Measurements from ENCODE around the gene SDE2. TPM values are rescaled to one million over a fixed set of nuclear protein-coding genes. Genes with fewer than 3 reads are reported as not detected.

The SDE2 gene
- total and polyA plus RNA-seq, 2 donors (not counting 1 experiment from before 2014, with no cell fraction given), result 10.0 to 26.0 TPM

DNA sequence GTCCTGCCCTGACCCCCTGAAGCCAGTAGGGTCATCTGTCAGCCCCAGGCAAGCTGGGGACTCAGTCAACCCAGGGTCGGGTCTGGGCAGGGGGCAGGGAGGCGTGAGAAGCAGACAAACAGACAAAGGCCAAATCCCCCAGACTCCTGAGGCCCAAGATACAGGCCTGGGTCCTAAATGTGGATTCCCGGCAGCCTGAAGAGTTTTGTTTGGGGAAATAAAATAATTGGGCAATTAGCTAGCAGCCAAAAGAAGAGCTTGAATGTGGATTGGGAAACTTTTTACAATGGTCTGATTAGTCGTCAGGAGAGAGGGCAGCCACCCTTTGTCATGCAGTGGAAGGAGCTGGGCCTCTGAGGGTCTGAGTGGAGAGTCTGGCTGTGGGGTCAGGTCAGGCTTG lies 53.6 kb downstream of the SDE2 start:
- H3K4me2 ChIP-seq (replicated peaks; ENCODE audit: low read depth, low read length, poor library complexity, severe bottlenecking), result no peak overlapping the region
- ATAC-seq (ENCODE audit: low read depth), result no peak
- Mint-ChIP-seq H3K27me3 (peaks cover 24% of the 10 kb centered on the region), H3K27ac (no peak overlapping the region), H3K9me3 (ENCODE audit: insufficient read depth) (no peaks in the 10 kb centered on the region), H3K4me3 (no peak overlapping the region), H3K4me1 (peaks cover 11% of the 10 kb centered on the region)
- H3K4me3 ChIP-seq (ENCODE audit: control extremely low read depth in 1 of 5, extremely low read depth in 1 of 5, insufficient read depth in 1 of 5, low read depth in 2 of 5, low read length in 4 of 5), result no peak overlapping the region
- no peak overlapping the region for H3K27ac ChIP-seq (ENCODE audit: low read length in 2 of 2)
- peaks cover 8 to 11% of the 10 kb centered on the region in 2 donors for H3K4me1 ChIP-seq (ENCODE audit: control insufficient read depth in 2 of 2, insufficient read depth in 2 of 2, low read length in 2 of 2)
- POLR2A ChIA-PET, result interaction anchor here (0.6 kb wide), 1 partner anchor 519 kb away, joined by 4 read pairs; no protein-coding TSS in a partner anchor
- TF ChIP-seq, protein P1, sequence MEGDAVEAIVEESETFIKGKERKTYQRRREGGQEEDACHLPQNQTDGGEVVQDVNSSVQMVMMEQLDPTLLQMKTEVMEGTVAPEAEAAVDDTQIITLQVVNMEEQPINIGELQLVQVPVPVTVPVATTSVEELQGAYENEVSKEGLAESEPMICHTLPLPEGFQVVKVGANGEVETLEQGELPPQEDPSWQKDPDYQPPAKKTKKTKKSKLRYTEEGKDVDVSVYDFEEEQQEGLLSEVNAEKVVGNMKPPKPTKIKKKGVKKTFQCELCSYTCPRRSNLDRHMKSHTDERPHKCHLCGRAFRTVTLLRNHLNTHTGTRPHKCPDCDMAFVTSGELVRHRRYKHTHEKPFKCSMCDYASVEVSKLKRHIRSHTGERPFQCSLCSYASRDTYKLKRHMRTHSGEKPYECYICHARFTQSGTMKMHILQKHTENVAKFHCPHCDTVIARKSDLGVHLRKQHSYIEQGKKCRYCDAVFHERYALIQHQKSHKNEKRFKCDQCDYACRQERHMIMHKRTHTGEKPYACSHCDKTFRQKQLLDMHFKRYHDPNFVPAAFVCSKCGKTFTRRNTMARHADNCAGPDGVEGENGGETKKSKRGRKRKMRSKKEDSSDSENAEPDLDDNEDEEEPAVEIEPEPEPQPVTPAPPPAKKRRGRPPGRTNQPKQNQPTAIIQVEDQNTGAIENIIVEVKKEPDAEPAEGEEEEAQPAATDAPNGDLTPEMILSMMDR (IDR thresholded peaks at IDR 0.05), result no peak
- TF ChIP-seq EZH2 (IDR thresholded peaks at IDR 0.05; ENCODE audit: borderline replicate concordance, insufficient read depth, low read depth, low read length, poor library complexity, severe bottlenecking), result no peak
- 100% methylated on average over 3 of the region's 4 CpGs for WGBS (ENCODE audit: insufficient coverage)
- CTCF ChIA-PET, result interaction anchor here (0.7 to 1.4 kb wide), 6 partner anchors 27 to 472 kb away, joined by 3 to 4 read pairs (median 3); partner anchors contain the start of gene SRP9
- no peaks in the 10 kb centered on the region for H4K20me1 ChIP-seq (ENCODE audit: control insufficient read depth, insufficient read depth, low read length, poor library complexity, severe bottlenecking)
- no peak for DNase-seq
- no peak overlapping the region for H2AFZ ChIP-seq (ENCODE audit: insufficient read depth, low read depth, low read length, poor library complexity, severe bottlenecking)
- peaks cover 0 to 15% (median 0%) of the 10 kb centered on the region in 4 experiments for H3K27me3 ChIP-seq (replicated peaks in 1 of 4; ENCODE audit: control extremely low read depth in 1 of 4, control insufficient read depth in 3 of 4, insufficient read depth in 4 of 4, low read length in 3 of 4)
- no peaks in the 10 kb centered on the region for H3K79me2 ChIP-seq (ENCODE audit: control insufficient read depth, insufficient read depth, low read length)
- no peak overlapping the region for H3K9ac ChIP-seq (ENCODE audit: low read length)
- intact Hi-C loops (cut with micrococcal nuclease), result loop anchor here (1.0 kb wide), 1 partner anchor 48 kb away; no protein-coding TSS in a partner anchor
- H3K9me3 ChIP-seq (ENCODE audit: control extremely low read depth in 1 of 3, control insufficient read depth in 2 of 3, insufficient read depth in 1 of 3, low read length in 2 of 3), result no peaks in the 10 kb centered on the region
- H3K36me3 ChIP-seq (replicated peaks in 1 of 2; ENCODE audit: control extremely low read depth in 1 of 2, control insufficient read depth in 1 of 2, extremely low read depth in 1 of 2, insufficient read depth in 2 of 2, low read length in 1 of 2), result no peaks in the 10 kb centered on the region

DNA sequence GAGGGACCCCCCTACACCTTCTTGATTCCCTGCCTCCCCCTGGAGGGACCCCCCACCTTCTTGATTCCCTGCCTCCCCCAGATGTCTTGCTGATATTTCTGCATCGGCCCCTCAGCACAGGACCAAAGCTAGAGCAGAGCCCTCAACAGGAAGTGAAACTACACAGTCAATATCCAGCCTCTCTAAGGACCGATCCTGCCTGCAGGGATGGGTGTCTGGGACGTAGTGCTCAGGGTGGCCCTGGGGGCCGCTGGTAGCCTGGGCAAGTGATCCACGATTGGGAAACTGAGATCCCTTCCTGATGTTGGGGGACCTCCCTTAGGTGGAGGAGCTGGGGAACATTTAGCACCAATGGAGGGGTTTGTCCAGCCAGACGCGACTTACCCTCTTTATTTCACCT lies 54.2 kb downstream of the SDE2 start:
- Histone ChIP-seq H3K4me2 (replicated peaks; ENCODE audit: low read depth, low read length, poor library complexity, severe bottlenecking) (peak overlapping the region; percentile 53), H3K27me3 (replicated peaks in 1 of 4; ENCODE audit: control extremely low read depth in 1 of 4, control insufficient read depth in 3 of 4, insufficient read depth in 4 of 4, low read length in 3 of 4) (peaks cover 0 to 15% (median 0%) of the 10 kb centered on the region in 4 experiments), H3K79me2 (ENCODE audit: control insufficient read depth, insufficient read depth, low read length) (no peaks in the 10 kb centered on the region), H3K36me3 (replicated peaks in 1 of 2; ENCODE audit: control extremely low read depth in 1 of 2, control insufficient read depth in 1 of 2, extremely low read depth in 1 of 2, insufficient read depth in 2 of 2, low read length in 1 of 2) (no peaks in the 10 kb centered on the region), H2AFZ (ENCODE audit: insufficient read depth, low read depth, low read length, poor library complexity, severe bottlenecking) (no peak overlapping the region), H3K27ac (ENCODE audit: low read length in 2 of 2) (no peak overlapping the region), H3K9me3 (ENCODE audit: control extremely low read depth in 1 of 3, control insufficient read depth in 2 of 3, insufficient read depth in 1 of 3, low read length in 2 of 3) (no peaks in the 10 kb centered on the region), H3K4me3 (ENCODE audit: control extremely low read depth in 1 of 5, extremely low read depth in 1 of 5, insufficient read depth in 1 of 5, low read depth in 2 of 5, low read length in 4 of 5) (no peak overlapping the region), H3K9ac (ENCODE audit: low read length) (no peak overlapping the region), H4K20me1 (ENCODE audit: control insufficient read depth, insufficient read depth, low read length, poor library complexity, severe bottlenecking) (no peaks in the 10 kb centered on the region), H3K4me1 (ENCODE audit: control insufficient read depth in 2 of 2, insufficient read depth in 2 of 2, low read length in 2 of 2) (peaks cover 8 to 11% of the 10 kb centered on the region in 2 donors)
- ATAC-seq (ENCODE audit: low read depth), result peak; percentile 85
- peaks cover 21% of the 10 kb centered on the region for H3K27me3 Mint-ChIP-seq
- CTCF ChIA-PET, result interaction anchor here (0.7 to 1.4 kb wide), 8 partner anchors 18 to 472 kb away, joined by 3 to 4 read pairs (median 3); partner anchors contain the start of gene SRP9
- TF ChIP-seq, protein P1 (IDR thresholded peaks at IDR 0.05), result no peak
- no peak for TF ChIP-seq EZH2 (IDR thresholded peaks at IDR 0.05; ENCODE audit: borderline replicate concordance, insufficient read depth, low read depth, low read length, poor library complexity, severe bottlenecking)
- POLR2A ChIA-PET, result interaction anchor here (0.6 kb wide), 2 partner anchors 33 to 518 kb away, joined by 4 read pairs; no protein-coding TSS in a partner anchor
- WGBS (ENCODE audit: insufficient coverage), result 43% methylated on average over 6 of the region's 7 CpGs
- H3K9me3 Mint-ChIP-seq (ENCODE audit: insufficient read depth), result no peaks in the 10 kb centered on the region
- DNase-seq, result peak; percentile 75
- intact Hi-C loops (cut with micrococcal nuclease), result loop anchor here (1.0 kb wide), 1 partner anchor 48 kb away; no protein-coding TSS in a partner anchor
- no peak overlapping the region for H3K4me3 Mint-ChIP-seq
- H3K27ac Mint-ChIP-seq, result no peak overlapping the region
- H3K4me1 Mint-ChIP-seq, result peaks cover 11% of the 10 kb centered on the region

All from B cell (primary cell).